Motor neuron (in vitro differentiated cells): Measurements from ENCODE around the gene GABRA1. TPM values are rescaled to one million over a fixed set of nuclear protein-coding genes. Genes with fewer than 3 reads are reported as not detected.

Source experiments
- ATAC-seq, 8 experiments: fragments of 200-7000 bp; cut with Tn5 transposase; replicated peaks in 6 of 8; 2 replicates each; pipeline ENCODE4 v1.8.0; 2021; ENCODE audit warnings: mild to moderate bottlenecking in 8 of 8, moderate library complexity in 8 of 8
- H3K27ac ChIP-seq, 2 donors: fragments of 250-450 bp; sonication (Bioruptor Pico); 2 replicates each; pipeline ENCODE4 v1.9.0; 2021; ENCODE audit warnings: antibody characterized with exemption in 2 of 2, mild to moderate bottlenecking in 2 of 2, moderate library complexity in 1 of 2
- H3K4me1 ChIP-seq, 2 donors: fragments of 250-450 bp; sonication (Bioruptor Pico); replicated peaks in 1 of 2; 2 replicates each; pipeline ENCODE4 v1.6.1; 2021; ENCODE audit warnings: antibody characterized with exemption in 2 of 2, mild to moderate bottlenecking in 2 of 2, moderate library complexity in 1 of 2
- H3K4me3 ChIP-seq, 5 donors: fragments of 250-450 bp; sonication (Bioruptor Pico); 2 replicates each; pipeline ENCODE4 v1.9.0; 2021; ENCODE audit warnings: antibody characterized with exemption in 5 of 5, mild to moderate bottlenecking in 5 of 5, moderate library complexity in 4 of 5
- WGBS, 10 experiments: fragments of 450-650 bp; shearing (Covaris generic); methylation state at CpG; one replicate each; pipeline ENCODE4 v1.0.0; 2022; 5-methylcytosine and 5-hydroxymethylcytosine counted together
- in situ Hi-C, 9 experiments: fragments of 400-800 bp; cut with MboI; loops; one replicate each; pipeline ENCODE4 v1.15.0; 2021; ENCODE audit warnings: low sequenced_read_pairs in 9 of 9, low pct_unique_long_range_greater_than_20kb in 2 of 9; ENCODE audit not compliant: unreplicated experiment in 9 of 9
- total RNA-seq, 8 experiments: library from RNA; unstranded; fragments of 300-600 nt; gene quantifications; 2 replicates each; pipeline versions ENCODE4 v1.2.3 to v1.2.4, GENCODE V29; 2022

The GABRA1 gene
- total RNA-seq, 8 experiments from 2014 or later = 0.20 to 1.7 (median 0.64) TPM; not detected in 2

DNA sequence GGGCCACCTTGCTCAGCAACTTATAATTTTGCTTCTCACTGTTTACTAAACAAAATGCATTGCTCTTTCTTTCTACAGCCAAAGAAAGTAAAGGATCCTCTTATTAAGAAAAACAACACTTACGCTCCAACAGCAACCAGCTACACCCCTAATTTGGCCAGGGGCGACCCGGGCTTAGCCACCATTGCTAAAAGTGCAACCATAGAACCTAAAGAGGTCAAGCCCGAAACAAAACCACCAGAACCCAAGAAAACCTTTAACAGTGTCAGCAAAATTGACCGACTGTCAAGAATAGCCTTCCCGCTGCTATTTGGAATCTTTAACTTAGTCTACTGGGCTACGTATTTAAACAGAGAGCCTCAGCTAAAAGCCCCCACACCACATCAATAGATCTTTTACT, 49.1 kb downstream of the GABRA1 start:
- ATAC-seq = no peak
- no peak overlapping the region for H3K4me3 ChIP-seq
- H3K27ac ChIP-seq = no peak overlapping the region
- in situ Hi-C loops = no loop called here
- peaks cover 0 to 2% of the 10 kb centered on the region in 2 donors for H3K4me1 ChIP-seq
- 0 to 94% (median 63%) methylated on average over 2 to 7 of the region's 7 CpGs for WGBS, 10 experiments

- in situ Hi-C loops = no loop called here
- H3K4me3 ChIP-seq = no peak overlapping the region
- peak in 3 of 8 experiments; percentile 9 to 56 (median 50) for ATAC-seq
- no peak overlapping the region for H3K27ac ChIP-seq
- H3K4me1 ChIP-seq = peaks cover 0 to 2% of the 10 kb centered on the region in 2 donors
Observed at GRCh38 chr5:161899590-161899989, 51.7 kb downstream of the GABRA1 start.

DNA sequence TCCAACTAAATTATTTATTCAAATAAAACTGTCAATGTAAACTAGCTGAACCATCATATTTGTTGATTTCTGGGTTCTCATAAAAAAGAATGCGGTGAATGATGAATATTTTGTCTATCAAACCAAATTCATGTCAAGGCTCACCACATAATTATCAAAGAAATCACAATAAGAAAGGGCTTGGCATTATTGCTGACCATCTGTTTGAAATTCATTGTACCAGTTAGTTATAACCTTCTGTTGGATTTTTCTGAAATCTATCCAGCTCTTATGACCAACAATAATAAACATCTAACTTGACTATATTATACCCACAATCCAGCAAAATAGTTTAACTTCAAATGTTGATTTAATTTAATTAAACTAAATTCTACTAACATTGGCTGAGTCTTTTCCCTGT, 53.1 kb downstream of the GABRA1 start:
- in situ Hi-C loops = no loop called here
- 0 to 100% (median 62%) methylated on average over 1 of the region's 1 CpG; no CpG with 5 or more reads in 2 of the 10 experiments for WGBS, 10 experiments
- no peak for ATAC-seq
- Histone ChIP-seq H3K27ac (no peak overlapping the region), H3K4me3 (no peak overlapping the region), H3K4me1 (peaks cover 0 to 2% of the 10 kb centered on the region in 2 donors)

GRCh38 chr5:161921781-161922180, 73.9 kb downstream of the GABRA1 start:
- in situ Hi-C loops = no loop called here
- H3K4me3 ChIP-seq = no peak overlapping the region
- no peak for ATAC-seq
- WGBS, 10 experiments = 0 to 86% (median 68%) methylated on average over 1 of the region's 1 CpG; no CpG with 5 or more reads in 6 of the 10 experiments
- no peak overlapping the region for H3K27ac ChIP-seq
- no peaks in the 10 kb centered on the region for H3K4me1 ChIP-seq

- Histone ChIP-seq H3K4me3 (no peak overlapping the region), H3K27ac (no peak overlapping the region), H3K4me1 (no peaks in the 10 kb centered on the region)
- no peak for ATAC-seq
- 0 to 100% (median 80%) methylated on average over 1 to 3 of the region's 3 CpGs for WGBS, 10 experiments
- in situ Hi-C loops = no loop called here
Observed at GRCh38 chr5:161924270-161924669, 76.3 kb downstream of the GABRA1 start.

DNA sequence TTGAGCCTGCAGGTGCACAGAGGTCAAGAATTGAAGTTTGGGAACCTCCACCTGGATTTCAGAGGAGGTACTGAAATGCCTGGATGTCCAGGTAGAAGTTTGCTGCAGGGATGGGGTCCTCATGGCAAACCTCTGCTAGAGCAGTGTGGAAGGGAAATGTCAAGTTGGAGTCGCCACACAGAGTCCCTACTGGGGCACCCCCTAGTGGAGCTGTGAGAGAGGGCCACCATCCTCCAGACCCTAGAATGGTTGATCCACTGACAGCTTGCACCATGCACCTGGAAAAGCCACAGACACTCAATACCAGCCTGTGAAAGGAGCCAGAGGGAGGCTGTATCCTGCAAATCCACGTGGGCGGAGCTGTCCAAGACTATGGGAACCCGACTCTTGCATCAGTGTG, 78.0 kb downstream of the GABRA1 start:
- Histone ChIP-seq H3K27ac (no peak overlapping the region), H3K4me1 (no peaks in the 10 kb centered on the region), H3K4me3 (no peak overlapping the region)
- in situ Hi-C loops = no loop called here
- 0 to 93% (median 83%) methylated on average over 1 to 3 of the region's 4 CpGs; no CpG with 5 or more reads in 5 of the 10 experiments for WGBS, 10 experiments
- no peak for ATAC-seq

DNA sequence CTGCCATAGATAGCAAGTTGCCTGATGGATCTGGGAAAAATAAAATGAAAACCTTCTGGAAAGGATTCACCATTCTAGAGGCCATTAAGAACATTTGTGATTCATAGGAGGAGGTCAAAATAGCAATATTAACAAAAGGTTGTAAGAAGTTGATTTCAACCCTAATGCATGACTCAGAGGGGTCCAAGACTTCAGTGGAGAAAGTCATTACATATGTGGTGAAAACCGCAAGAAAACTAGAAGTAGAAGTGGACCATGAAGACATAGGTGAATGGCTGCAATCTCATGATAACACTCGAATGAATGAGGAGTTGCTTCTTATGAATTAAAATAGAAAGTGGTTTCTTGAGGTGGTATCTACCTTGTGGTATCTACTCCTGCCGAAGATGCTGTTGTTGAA, 86.6 kb downstream of the GABRA1 start:
- WGBS, 10 experiments = 0 to 100% (median 75%) methylated on average over 1 to 3 of the region's 3 CpGs
- Histone ChIP-seq H3K4me1 (no peaks in the 10 kb centered on the region), H3K27ac (no peak overlapping the region), H3K4me3 (no peak overlapping the region)
- ATAC-seq = no peak
- in situ Hi-C loops = no loop called here

DNA sequence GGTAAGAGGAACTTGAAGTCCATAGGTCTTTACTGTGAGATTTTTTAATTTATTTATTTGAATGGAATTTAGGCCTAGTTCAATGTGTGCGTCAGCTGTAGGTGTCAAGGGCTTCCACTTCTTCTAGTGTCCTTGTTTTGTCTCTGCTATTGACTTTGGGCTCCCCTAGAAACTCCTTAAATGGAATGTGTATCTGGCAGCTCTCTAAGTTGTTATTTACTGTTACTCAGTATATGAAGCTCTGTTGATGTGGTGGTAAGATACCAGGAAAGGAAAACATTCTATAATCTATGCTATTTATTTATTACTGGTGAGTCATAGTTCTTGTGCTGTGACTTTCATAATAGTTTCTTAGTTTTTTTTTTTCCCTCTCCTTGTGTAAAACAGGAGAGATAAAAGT, 97.1 kb downstream of the GABRA1 start:
- Histone ChIP-seq H3K4me3 (no peak overlapping the region), H3K4me1 (no peaks in the 10 kb centered on the region), H3K27ac (no peak overlapping the region)
- in situ Hi-C loops = no loop called here
- peak in 1 of 8 experiments; percentile 17 for ATAC-seq
- 20 to 100% (median 86%) methylated on average over 1 of the region's 1 CpG; no CpG with 5 or more reads in 3 of the 10 experiments for WGBS, 10 experiments

- no peak for ATAC-seq
- WGBS, 10 experiments = 0 to 100% (median 78%) methylated on average over 1 to 4 of the region's 4 CpGs; no CpG with 5 or more reads in 1 of the 10 experiments
- in situ Hi-C loops = no loop called here
- Histone ChIP-seq H3K4me3 (no peak overlapping the region), H3K4me1 (no peaks in the 10 kb centered on the region), H3K27ac (no peak overlapping the region)
Observed at GRCh38 chr5:161946911-161947310, 99.0 kb downstream of the GABRA1 start.

Other genes starting within 250 kb of the GABRA1 start
- 1 to 10 TPM in 1 of 8 experiments, under 1 TPM in 2, not detected in 5; 0.49 to 1.1 (median 0.52) TPM for gene GABRA6, start 162.4 kb upstream of the GABRA1 start, total RNA-seq
- 10 to 100 TPM in 5 of 8 experiments, under 1 TPM in 3; 0.09 to 24.9 (median 12.2) TPM for gene GABRG2, start 219.7 kb downstream of the GABRA1 start, total RNA-seq